Endothelial cell of umbilical vein (primary cell): ENCODE measurements around the gene SOX12. TPM values are rescaled to one million over a fixed set of nuclear protein-coding genes. Genes with fewer than 3 reads are reported as not detected.

ENCODE experiments used
- BruUV-seq: library from RNA; stranded (reverse); fragments of 400-500 nt; replicated peaks from 2 replicates; lab custom pipeline; 2021; lab: Mats Ljungman, UMichigan
- CTCF ChIA-PET: fragments of 300-600, 350-600 bp; sonication (Branson Sonifier 250); formaldehyde crosslinking; loops from one replicate; lab custom pipeline; 2021; ENCODE audit warnings: antibody characterized with exemption, inconsistent platforms; lab: Charles Lee
- POLR2A ChIA-PET: fragments of 300-600, 350-600 bp; sonication (Branson Sonifier 250); formaldehyde crosslinking; loops from one replicate; lab custom pipeline; 2021; ENCODE audit warnings: antibody characterized with exemption, inconsistent platforms; lab: Charles Lee
- DNase-seq: peaks from one replicate; pipeline ENCODE4 v3.0.0-alpha.2; 2011; ENCODE audit warnings: low read depth, low spot score
- FAIRE-seq: peaks from 2 replicates; lab custom pipeline; 2011; peaks lifted over from hg19 to GRCh38; lab: Jason Lieb, UNC
- H2AFZ ChIP-seq: 2 replicates; pipeline ENCODE4 v1.6.0; 2012; ENCODE audit warnings: low read depth, low read length, control low read depth, inconsistent platforms
- H3K27ac ChIP-seq: 2 replicates; pipeline ENCODE4 v1.5.1; 2011; ENCODE audit warnings: low read depth, mild to moderate bottlenecking, control low read depth, low read length, moderate library complexity; ENCODE audit not compliant: insufficient read depth
- H3K27me3 ChIP-seq, 2 experiments: 2 replicates each; pipeline versions ENCODE4 v1.6.0 to v1.6.1; 2011; ENCODE audit warnings: low read length in 2 of 2, mixed read lengths in 1 of 2; ENCODE audit not compliant: control insufficient read depth in 2 of 2, insufficient read depth in 2 of 2
- H3K36me3 ChIP-seq, 2 experiments: 2 replicates in 1 of 2; 3 replicates in 1 of 2; pipeline ENCODE4 v1.5.1; 2011; ENCODE audit warnings: low read length in 2 of 2, mild to moderate bottlenecking in 1 of 2, moderate library complexity in 1 of 2; ENCODE audit not compliant: control insufficient read depth in 2 of 2, insufficient read depth in 2 of 2; ENCODE audit errors: extremely low read depth in 1 of 2
- H3K4me1 ChIP-seq: 3 replicates; pipeline ENCODE4 v1.5.1; 2011; ENCODE audit warnings: mild to moderate bottlenecking, low read length; ENCODE audit not compliant: control insufficient read depth, insufficient read depth; ENCODE audit errors: extremely low read depth
- H3K4me2 ChIP-seq: 2 replicates; pipeline ENCODE4 v1.6.1; 2011; ENCODE audit warnings: low read length, control low read depth, mixed read lengths; ENCODE audit not compliant: insufficient read depth
- H3K4me3 ChIP-seq, 3 experiments: fragments of 200-600 bp in 1 of 3; sonication (generic), shearing (Covaris generic) in 1 of 3; replicated peaks in 1 of 3; 2 replicates each; pipeline ENCODE4 v1.5.1; 2011 to 2016; ENCODE audit warnings: control low read depth in 3 of 3, low read length in 3 of 3, mild to moderate bottlenecking in 2 of 3, inconsistent platforms in 1 of 3, low read depth in 1 of 3, moderate library complexity in 1 of 3; ENCODE audit not compliant: insufficient read depth in 1 of 3
- H3K79me2 ChIP-seq: 2 replicates; pipeline ENCODE4 v1.6.0; 2012; ENCODE audit warnings: low read length, inconsistent platforms; ENCODE audit not compliant: control insufficient read depth, insufficient read depth
- H3K9ac ChIP-seq: replicated peaks from 2 replicates; pipeline ENCODE3; 2011; ENCODE audit warnings: low read length, control low read depth; ENCODE audit not compliant: insufficient read depth; ENCODE audit errors: extremely low read depth
- H3K9me1 ChIP-seq: replicated peaks from 3 replicates; pipeline ENCODE4 v1.6.0; 2011; ENCODE audit warnings: mild to moderate bottlenecking, low read length; ENCODE audit not compliant: control insufficient read depth, insufficient read depth; ENCODE audit errors: extremely low read depth
- H3K9me3 ChIP-seq: replicated peaks from 2 replicates; pipeline ENCODE4 v1.5.1; 2012; ENCODE audit warnings: low read length, inconsistent platforms; ENCODE audit not compliant: control insufficient read depth, insufficient read depth
- H4K20me1 ChIP-seq: replicated peaks from 2 replicates; pipeline ENCODE3; 2011; ENCODE audit warnings: mild to moderate bottlenecking, low read length; ENCODE audit not compliant: control insufficient read depth, insufficient read depth; ENCODE audit errors: extremely low read depth
- CTCF ChIP-seq, 2 donors: IDR thresholded peaks; 1 replicate in 1 of 2; 2 replicates in 1 of 2; pipeline ENCODE4 v1.5.1; 2011; ENCODE audit warnings: low read length in 2 of 2, mild to moderate bottlenecking in 2 of 2, moderate library complexity in 2 of 2, control low read depth in 1 of 2, inconsistent platforms in 1 of 2, low read depth in 1 of 2; ENCODE audit not compliant: insufficient read depth in 1 of 2; ENCODE audit errors: extremely low read depth in 1 of 2
- EZH2 ChIP-seq: IDR thresholded peaks from 2 replicates; pipeline ENCODE4 v1.6.1; 2012; ENCODE audit warnings: borderline replicate concordance, low read depth, mild to moderate bottlenecking, moderate library complexity, low read length, inconsistent platforms; ENCODE audit not compliant: severe bottlenecking
- FOS ChIP-seq: IDR thresholded peaks from 2 replicates; pipeline ENCODE4 v1.6.1; 2011; ENCODE audit warnings: mild to moderate bottlenecking, low read length, moderate library complexity, borderline replicate concordance; ENCODE audit not compliant: insufficient read depth
- GATA2 ChIP-seq: IDR thresholded peaks from 2 replicates; pipeline ENCODE4 v1.7.0; 2011; ENCODE audit warnings: low read depth, mild to moderate bottlenecking, moderate library complexity, mixed read lengths, low read length; ENCODE audit not compliant: insufficient read length, insufficient read depth
- JUN ChIP-seq: IDR thresholded peaks from 2 replicates; pipeline ENCODE4 v1.6.1; 2011; ENCODE audit warnings: borderline replicate concordance, low read depth; ENCODE audit not compliant: insufficient read length, insufficient read depth
- MYC ChIP-seq: IDR thresholded peaks from one replicate; pipeline ENCODE4 v1.6.1; 2011; ENCODE audit warnings: mild to moderate bottlenecking, low read depth, low read length
- POLR2A ChIP-seq: IDR thresholded peaks from 2 replicates; pipeline ENCODE4 v1.6.1; 2012; ENCODE audit warnings: low read depth, mild to moderate bottlenecking, control low read depth, low read length
- POLR2AphosphoS5 ChIP-seq: IDR thresholded peaks from 2 replicates; pipeline ENCODE4 v1.6.1; 2012; ENCODE audit warnings: low read depth, mild to moderate bottlenecking, control low read depth, low read length, moderate library complexity; ENCODE audit not compliant: insufficient read depth
- dilution Hi-C: fragments of 300-500 bp; cut with MboI; formaldehyde crosslinking; loops from one replicate; pipeline ENCODE4 v1.15.0; 2019; ENCODE audit warnings: low sequenced_read_pairs; ENCODE audit not compliant: extremely low pct_ligation_motif_present
- intact Hi-C: fragments of 100-400 bp; cut with micrococcal nuclease; formaldehyde crosslinking; loops from one replicate; pipeline ENCODE4 v1.10.0; 2022
- polyA plus RNA-seq, 4 experiments: library from polyadenylated mRNA; depleted of rRNA in 3 of 4; stranded (reverse) in 3 of 4; unstranded in 1 of 4; fragments of >200 nt; gene quantifications; 2 replicates each; pipeline versions ENCODE4 v1.2.1 to v1.2.3, GENCODE V29; 2011 to 2012; ENCODE audit warnings: missing spikeins in 1 of 4
- total RNA-seq: library from RNA; stranded (reverse); gene quantifications from 2 replicates; pipeline ENCODE4 v1.2.3, GENCODE V29; 2021
- TF ChIP-seq, protein P1 (sequence below): IDR thresholded peaks from 2 replicates; pipeline ENCODE4 v1.6.1; 2011; ENCODE audit not compliant: insufficient read depth, insufficient read length

The SOX12 gene
- total and polyA plus RNA-seq, 2 donors (not counting 3 experiments of a cell fraction or from before 2014, with no cell fraction given) = 6.2 to 37.7 TPM

DNA sequence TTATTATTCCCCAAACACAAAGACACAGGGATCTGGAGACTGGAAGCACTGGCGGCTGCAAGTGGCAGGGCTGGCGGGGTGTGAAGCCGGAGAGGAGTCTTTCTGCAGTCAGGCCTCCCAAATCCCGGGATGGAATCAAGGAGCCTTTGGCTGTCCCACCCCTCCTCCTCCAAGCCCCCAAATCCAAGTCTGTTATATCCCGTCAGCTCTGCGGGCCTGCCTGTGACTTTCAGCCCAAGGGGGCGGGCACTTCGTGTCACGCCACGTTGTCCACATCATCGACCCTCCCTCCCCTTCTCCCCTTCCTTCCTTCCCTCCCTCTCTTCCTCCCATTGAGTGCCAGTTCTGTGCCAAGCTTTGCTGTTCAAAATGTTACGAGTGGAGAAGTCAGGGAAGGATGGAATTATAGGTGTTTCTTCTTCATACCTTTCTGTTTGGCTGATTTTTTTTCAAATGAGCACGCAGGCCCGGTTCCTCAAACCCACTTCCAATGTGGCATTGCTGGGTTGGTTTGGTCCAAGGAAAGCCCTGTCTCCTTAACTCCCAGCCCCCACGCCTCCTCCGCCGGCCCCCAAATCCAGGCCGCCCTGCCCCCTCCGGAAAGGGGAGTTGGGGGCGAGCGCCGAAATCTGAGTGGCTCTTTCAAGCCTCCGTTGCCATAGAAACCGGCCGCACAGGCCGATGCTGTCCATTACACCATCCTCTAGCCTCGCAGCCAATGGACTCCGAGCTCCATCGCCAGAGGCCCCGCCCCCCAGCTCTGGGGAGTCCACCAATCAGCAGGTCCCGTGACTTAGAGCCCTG, 15.3 kb upstream of the SOX12 start:
- dilution Hi-C loops (no loop called here), intact Hi-C loops (loop anchor here (1.0 kb wide), 2 partner anchors 13 to 14 kb away; partner anchors contain the start of gene ZCCHC3)
- Histone ChIP-seq H3K9me1 (no peaks in the 10 kb centered on the region), H3K36me3 (no peaks in the 10 kb centered on the region), H3K27ac (peak overlapping the region; percentile 96), H3K9ac (peak overlapping the region; percentile 90), H3K4me3 (peak overlapping the region; percentile 34 to 54 (median 41)), H3K79me2 (no peaks in the 10 kb centered on the region), H3K4me2 (peak overlapping the region; percentile 87), H4K20me1 (no peaks in the 10 kb centered on the region), H3K4me1 (peaks cover 31% of the 10 kb centered on the region), H3K27me3 (no peaks in the 10 kb centered on the region), H3K9me3 (no peaks in the 10 kb centered on the region), H2AFZ (peak overlapping the region; percentile 71)
- TF ChIP-seq POLR2A = peak; percentile 86
- TF ChIP-seq POLR2AphosphoS5 = peak; percentile 71
- no peak for TF ChIP-seq EZH2
- no peak for TF ChIP-seq JUN
- TF ChIP-seq, protein P1, sequence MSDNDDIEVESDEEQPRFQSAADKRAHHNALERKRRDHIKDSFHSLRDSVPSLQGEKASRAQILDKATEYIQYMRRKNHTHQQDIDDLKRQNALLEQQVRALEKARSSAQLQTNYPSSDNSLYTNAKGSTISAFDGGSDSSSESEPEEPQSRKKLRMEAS = peak; percentile 8
- peak; percentile 14 for TF ChIP-seq FOS
- TF ChIP-seq CTCF (IDR thresholded peaks at IDR 0.05; ENCODE audit: extremely low read depth in 1 of 2, insufficient read depth in 1 of 2, low read depth in 1 of 2, low read length in 2 of 2) = no peak
- TF ChIP-seq MYC = no peak
- TF ChIP-seq GATA2 = no peak
- BruUV-seq = TSS peak; percentile 92
- ChIA-PET POLR2A (interaction anchor here (0.7 to 1.8 kb wide), 4 partner anchors 12 to 674 kb away, joined by 5 to 9 read pairs (median 7); partner anchors contain the start of gene SOX12), CTCF (interaction anchor here (0.6 to 2.0 kb wide), 7 partner anchors 11 to 122 kb away, joined by 3 to 18 read pairs (median 4); partner anchors contain the start of genes NRSN2 and SOX12)
- FAIRE-seq (peak; percentile 91), DNase-seq (peak; percentile 99)
